Stimulated activated CD8-positive, alpha-beta memory T cell treated with anti-CD3 and anti-CD28 coated beads, Interleukin-7, amount 100 ng/mL, for 24 hours (primary cell): ENCODE measurements around the gene KCNMA1.

Source experiments
- DNase-seq: peaks from one replicate; pipeline ENCODE4 v3.0.0-alpha.2; 2020; ENCODE audit warnings: low read depth

The KCNMA1 gene

GRCh38 chr10:77633376-77633775 lies 4.2 kb downstream of the KCNMA1 start:
- DNase-seq, result no peak

- no peak for DNase-seq
These were observed 6.4 kb downstream of the KCNMA1 start for GRCh38 chr10:77631241-77631640.

- DNase-seq, result no peak
These were observed 7.1 kb downstream of the KCNMA1 start for GRCh38 chr10:77630507-77630848.

GRCh38 chr10:77629775-77630506 lies 7.7 kb downstream of the KCNMA1 start:
- no peak for DNase-seq

GRCh38 chr10:77628906-77629730 lies 8.5 kb downstream of the KCNMA1 start:
- DNase-seq, result no peak

GRCh38 chr10:77626266-77626935 lies 11.2 kb downstream of the KCNMA1 start:
- DNase-seq, result no peak

GRCh38 chr10:77625379-77625778 lies 12.2 kb downstream of the KCNMA1 start:
- no peak for DNase-seq

- DNase-seq, result no peak
These were observed 14.7 kb downstream of the KCNMA1 start for GRCh38 chr10:77622889-77623291.

- no peak for DNase-seq
These were observed 16.9 kb downstream of the KCNMA1 start for GRCh38 chr10:77620731-77621130.

GRCh38 chr10:77619964-77620703 lies 17.5 kb downstream of the KCNMA1 start:
- no peak for DNase-seq

- no peak for DNase-seq
These were observed 19.5 kb downstream of the KCNMA1 start for GRCh38 chr10:77618117-77618516.

- no peak for DNase-seq
These were observed 20.8 kb downstream of the KCNMA1 start for GRCh38 chr10:77616766-77617165.

GRCh38 chr10:77614778-77615625 lies 22.6 kb downstream of the KCNMA1 start:
- DNase-seq, result no peak

- no peak for DNase-seq
These were observed 24.0 kb downstream of the KCNMA1 start for GRCh38 chr10:77613476-77614130.

GRCh38 chr10:77611670-77612069 lies 25.9 kb downstream of the KCNMA1 start:
- DNase-seq, result no peak

- no peak for DNase-seq
These were observed 26.4 kb downstream of the KCNMA1 start for GRCh38 chr10:77611221-77611620.

GRCh38 chr10:77609781-77610272 lies 27.8 kb downstream of the KCNMA1 start:
- no peak for DNase-seq

- DNase-seq, result no peak
These were observed 29.3 kb downstream of the KCNMA1 start for GRCh38 chr10:77608281-77608680.

- no peak for DNase-seq
These were observed 30.9 kb downstream of the KCNMA1 start for GRCh38 chr10:77606751-77607150.

GRCh38 chr10:77605466-77605865 lies 32.1 kb downstream of the KCNMA1 start:
- DNase-seq, result no peak

- DNase-seq, result no peak
These were observed 32.7 kb downstream of the KCNMA1 start for GRCh38 chr10:77604941-77605351.
